ENCODE results near the gene KCNMA1.

The KCNMA1 gene

GRCh38 chr10:77219046-77219445, 418.6 kb downstream of the KCNMA1 start:
- no peak overlapping the region for H3K27ac ChIP-seq (ENCODE audit: low read length)
- H3K36me3 ChIP-seq (ENCODE audit: control insufficient read depth in 2 of 2, insufficient read depth in 2 of 2, low read length in 2 of 2), result no peaks in the 10 kb centered on the region
- no peak overlapping the region for H3K9ac ChIP-seq (ENCODE audit: low read length in 2 of 2)
- H3K27me3 ChIP-seq (ENCODE audit: control insufficient read depth in 1 of 2, insufficient read depth in 2 of 2, low read length in 2 of 2), result no peaks in the 10 kb centered on the region
- no peaks in the 10 kb centered on the region for H3K9me3 ChIP-seq (ENCODE audit: control insufficient read depth in 2 of 2, low read length in 2 of 2)
- H3K4me1 ChIP-seq (ENCODE audit: control insufficient read depth, insufficient read depth, low read length), result peaks cover 17% of the 10 kb centered on the region
- no peak overlapping the region for H3K4me3 ChIP-seq (ENCODE audit: low read length in 2 of 2)

- H3K4me3 ChIP-seq (ENCODE audit: low read length in 2 of 2), result no peak overlapping the region
- peaks cover 15% of the 10 kb centered on the region for H3K4me1 ChIP-seq (ENCODE audit: control insufficient read depth, insufficient read depth, low read length)
- H3K27ac ChIP-seq (ENCODE audit: low read length), result peak overlapping the region; percentile 26
- no peak overlapping the region for H3K9ac ChIP-seq (ENCODE audit: low read length in 2 of 2)
- no peaks in the 10 kb centered on the region for H3K27me3 ChIP-seq (ENCODE audit: control insufficient read depth in 1 of 2, insufficient read depth in 2 of 2, low read length in 2 of 2)
- no peaks in the 10 kb centered on the region for H3K9me3 ChIP-seq (ENCODE audit: control insufficient read depth in 2 of 2, low read length in 2 of 2)
- H3K36me3 ChIP-seq (ENCODE audit: control insufficient read depth in 2 of 2, insufficient read depth in 2 of 2, low read length in 2 of 2), result no peaks in the 10 kb centered on the region
Observed at GRCh38 chr10:77214799-77215198, 422.8 kb downstream of the KCNMA1 start.

GRCh38 chr10:77212632-77213031, 425.0 kb downstream of the KCNMA1 start:
- H3K27me3 ChIP-seq (ENCODE audit: control insufficient read depth in 1 of 2, insufficient read depth in 2 of 2, low read length in 2 of 2), result no peaks in the 10 kb centered on the region

GRCh38 chr10:77210645-77211044, 427.0 kb downstream of the KCNMA1 start:
- no peak overlapping the region for H3K4me3 ChIP-seq (ENCODE audit: low read length in 2 of 2)
- no peaks in the 10 kb centered on the region for H3K36me3 ChIP-seq (ENCODE audit: control insufficient read depth in 2 of 2, insufficient read depth in 2 of 2, low read length in 2 of 2)
- H3K4me1 ChIP-seq (ENCODE audit: control insufficient read depth, insufficient read depth, low read length), result peaks cover 19% of the 10 kb centered on the region
- no peaks in the 10 kb centered on the region for H3K27me3 ChIP-seq (ENCODE audit: control insufficient read depth in 1 of 2, insufficient read depth in 2 of 2, low read length in 2 of 2)
- H3K9me3 ChIP-seq (ENCODE audit: control insufficient read depth in 2 of 2, low read length in 2 of 2), result no peaks in the 10 kb centered on the region
- no peak overlapping the region for H3K27ac ChIP-seq (ENCODE audit: low read length)
- H3K9ac ChIP-seq (ENCODE audit: low read length in 2 of 2), result no peak overlapping the region

More at GRCh38 chr10:77212632-77213031, 425.0 kb downstream of the KCNMA1 start:
- Histone ChIP-seq H3K27ac (ENCODE audit: low read length) (no peak overlapping the region), H3K9ac (ENCODE audit: low read length in 2 of 2) (no peak overlapping the region), H3K4me3 (ENCODE audit: low read length in 2 of 2) (no peak overlapping the region), H3K9me3 (ENCODE audit: control insufficient read depth in 2 of 2, low read length in 2 of 2) (no peaks in the 10 kb centered on the region), H3K36me3 (ENCODE audit: control insufficient read depth in 2 of 2, insufficient read depth in 2 of 2, low read length in 2 of 2) (no peaks in the 10 kb centered on the region), H3K4me1 (ENCODE audit: control insufficient read depth, insufficient read depth, low read length) (peaks cover 20% of the 10 kb centered on the region)

- no peaks in the 10 kb centered on the region for H3K36me3 ChIP-seq (ENCODE audit: control insufficient read depth in 2 of 2, insufficient read depth in 2 of 2, low read length in 2 of 2)
- no peaks in the 10 kb centered on the region for H3K27me3 ChIP-seq (ENCODE audit: control insufficient read depth in 1 of 2, insufficient read depth in 2 of 2, low read length in 2 of 2)
- H3K4me3 ChIP-seq (ENCODE audit: low read length in 2 of 2), result no peak overlapping the region
- H3K9ac ChIP-seq (ENCODE audit: low read length in 2 of 2), result no peak overlapping the region
- H3K27ac ChIP-seq (ENCODE audit: low read length), result no peak overlapping the region
- H3K9me3 ChIP-seq (ENCODE audit: control insufficient read depth in 2 of 2, low read length in 2 of 2), result no peaks in the 10 kb centered on the region
- peaks cover 5% of the 10 kb centered on the region for H3K4me1 ChIP-seq (ENCODE audit: control insufficient read depth, insufficient read depth, low read length)
Observed at GRCh38 chr10:77208684-77209256, 428.8 kb downstream of the KCNMA1 start.

GRCh38 chr10:77207828-77208185, 429.8 kb downstream of the KCNMA1 start:
- Histone ChIP-seq H3K4me3 (ENCODE audit: low read length in 2 of 2) (peak overlapping the region in 1 of 2 donors; percentile 30), H3K9ac (ENCODE audit: low read length in 2 of 2) (peak overlapping the region in 1 of 2 donors; percentile 3), H3K4me1 (ENCODE audit: control insufficient read depth, insufficient read depth, low read length) (peaks cover 5% of the 10 kb centered on the region), H3K36me3 (ENCODE audit: control insufficient read depth in 2 of 2, insufficient read depth in 2 of 2, low read length in 2 of 2) (no peaks in the 10 kb centered on the region), H3K27me3 (ENCODE audit: control insufficient read depth in 1 of 2, insufficient read depth in 2 of 2, low read length in 2 of 2) (no peaks in the 10 kb centered on the region), H3K27ac (ENCODE audit: low read length) (peak overlapping the region; percentile 50), H3K9me3 (ENCODE audit: control insufficient read depth in 2 of 2, low read length in 2 of 2) (no peaks in the 10 kb centered on the region)

GRCh38 chr10:77207182-77207827, 430.3 kb downstream of the KCNMA1 start:
- H3K4me1 ChIP-seq (ENCODE audit: control insufficient read depth, insufficient read depth, low read length), result peaks cover 5% of the 10 kb centered on the region
- no peaks in the 10 kb centered on the region for H3K36me3 ChIP-seq (ENCODE audit: control insufficient read depth in 2 of 2, insufficient read depth in 2 of 2, low read length in 2 of 2)
- no peaks in the 10 kb centered on the region for H3K9me3 ChIP-seq (ENCODE audit: control insufficient read depth in 2 of 2, low read length in 2 of 2)
- peak overlapping the region; percentile 50 for H3K27ac ChIP-seq (ENCODE audit: low read length)
- no peaks in the 10 kb centered on the region for H3K27me3 ChIP-seq (ENCODE audit: control insufficient read depth in 1 of 2, insufficient read depth in 2 of 2, low read length in 2 of 2)
- peak overlapping the region in 1 of 2 donors; percentile 30 for H3K4me3 ChIP-seq (ENCODE audit: low read length in 2 of 2)
- no peak overlapping the region for H3K9ac ChIP-seq (ENCODE audit: low read length in 2 of 2)

GRCh38 chr10:77205135-77205534, 432.5 kb downstream of the KCNMA1 start:
- Histone ChIP-seq H3K4me3 (ENCODE audit: low read length in 2 of 2) (no peak overlapping the region), H3K36me3 (ENCODE audit: control insufficient read depth in 2 of 2, insufficient read depth in 2 of 2, low read length in 2 of 2) (no peaks in the 10 kb centered on the region), H3K27me3 (ENCODE audit: control insufficient read depth in 1 of 2, insufficient read depth in 2 of 2, low read length in 2 of 2) (no peaks in the 10 kb centered on the region), H3K4me1 (ENCODE audit: control insufficient read depth, insufficient read depth, low read length) (peaks cover 9% of the 10 kb centered on the region), H3K27ac (ENCODE audit: low read length) (no peak overlapping the region), H3K9me3 (ENCODE audit: control insufficient read depth in 2 of 2, low read length in 2 of 2) (no peaks in the 10 kb centered on the region), H3K9ac (ENCODE audit: low read length in 2 of 2) (no peak overlapping the region)

GRCh38 chr10:77204171-77204570, 433.4 kb downstream of the KCNMA1 start:
- Histone ChIP-seq H3K4me1 (ENCODE audit: control insufficient read depth, insufficient read depth, low read length) (peaks cover 9% of the 10 kb centered on the region), H3K27me3 (ENCODE audit: control insufficient read depth in 1 of 2, insufficient read depth in 2 of 2, low read length in 2 of 2) (no peaks in the 10 kb centered on the region), H3K9me3 (ENCODE audit: control insufficient read depth in 2 of 2, low read length in 2 of 2) (no peaks in the 10 kb centered on the region)

GRCh38 chr10:77202857-77203256, 434.8 kb downstream of the KCNMA1 start:
- Histone ChIP-seq H3K27me3 (ENCODE audit: control insufficient read depth in 1 of 2, insufficient read depth in 2 of 2, low read length in 2 of 2) (no peaks in the 10 kb centered on the region), H3K36me3 (ENCODE audit: control insufficient read depth in 2 of 2, insufficient read depth in 2 of 2, low read length in 2 of 2) (no peaks in the 10 kb centered on the region), H3K27ac (ENCODE audit: low read length) (peak overlapping the region; percentile 49), H3K9ac (ENCODE audit: low read length in 2 of 2) (peak overlapping the region in 1 of 2 donors; percentile 39), H3K4me3 (ENCODE audit: low read length in 2 of 2) (peak overlapping the region in 1 of 2 donors; percentile 8), H3K9me3 (ENCODE audit: control insufficient read depth in 2 of 2, low read length in 2 of 2) (peaks cover 0 to 1% of the 10 kb centered on the region in 2 donors), H3K4me1 (ENCODE audit: control insufficient read depth, insufficient read depth, low read length) (peaks cover 6% of the 10 kb centered on the region)

More at GRCh38 chr10:77204171-77204570, 433.4 kb downstream of the KCNMA1 start:
- Histone ChIP-seq H3K27ac (ENCODE audit: low read length) (no peak overlapping the region), H3K4me3 (ENCODE audit: low read length in 2 of 2) (no peak overlapping the region), H3K36me3 (ENCODE audit: control insufficient read depth in 2 of 2, insufficient read depth in 2 of 2, low read length in 2 of 2) (no peaks in the 10 kb centered on the region), H3K9ac (ENCODE audit: low read length in 2 of 2) (no peak overlapping the region)
